SK-N-SH (cell line): ENCODE data around the gene PAQR3.
"Not testable (repeated sequence)": the region's sequence is repeated elsewhere in the genome, so short reads cannot be mapped to it uniquely, and the experiment has no call there.

Experiments used
- CHD2 ChIP-seq: fragments of 150-350 bp; IDR thresholded peaks from 2 replicates; pipeline ENCODE4 v1.6.1; 2018; ENCODE audit warnings: low read length; ENCODE audit not compliant: partially characterized antibody
- CTCF ChIP-seq: fragments of 200-600 bp; sonication (generic); IDR thresholded peaks from 2 replicates; pipeline ENCODE4 v1.6.1; 2017; ENCODE audit warnings: antibody characterized with exemption, mild to moderate bottlenecking, moderate library complexity
- MXI1 ChIP-seq: IDR thresholded peaks from 2 replicates; pipeline ENCODE4 v1.6.1; 2012; ENCODE audit warnings: mild to moderate bottlenecking, low read depth, low read length, improper control_type of control experiment
- NRF1 ChIP-seq: IDR thresholded peaks from 2 replicates; pipeline ENCODE4 v1.6.1; 2012; ENCODE audit warnings: low read depth, mild to moderate bottlenecking, low read length
- POLR2AphosphoS5 ChIP-seq: IDR thresholded peaks from 2 replicates; pipeline ENCODE4 v1.6.1; 2012; ENCODE audit warnings: low read depth, low read length

GRCh38 chr4:78908974-78909373, 30.3 kb downstream of the PAQR3 start:
- not testable (repeated sequence) for TF ChIP-seq CTCF, MXI1, CHD2, NRF1, POLR2AphosphoS5
